ENCODE results near the gene SLC9A8.

GRCh38 chr20:49808753-49809152, 3.9 kb upstream of the SLC9A8 start:
- no peak for TF ChIP-seq CTCF (IDR thresholded peaks at IDR 0.05)
- no peak for TF ChIP-seq CBX2 (IDR thresholded peaks at IDR 0.05; ENCODE audit: borderline replicate concordance, low read depth)
